Activated T-cell treated with anti-CD3 and anti-CD28 coated beads, Interleukin-2, amount 50 U/mL, for 24 hours (primary cell): Measurements from ENCODE around the gene SLC16A7.

Experiments used
- DNase-seq: peaks from one replicate; pipeline ENCODE4 v3.0.0-alpha.2; 2020
- H3K27ac Mint-ChIP-seq: 2 replicates; pipeline ENCODE4 v1.8.0; 2020; ENCODE audit warnings: mild to moderate bottlenecking, mixed read lengths
- H3K27me3 Mint-ChIP-seq: 2 replicates; pipeline ENCODE4 v1.8.0; 2020; ENCODE audit warnings: mixed read lengths
- H3K36me3 Mint-ChIP-seq: 2 replicates; pipeline ENCODE4 v1.8.0; 2020; ENCODE audit warnings: low read depth, mixed read lengths
- H3K4me1 Mint-ChIP-seq: 2 replicates; pipeline ENCODE4 v1.8.0; 2020; ENCODE audit warnings: low read depth, mixed read lengths
- H3K4me3 Mint-ChIP-seq: 2 replicates; pipeline ENCODE4 v1.8.0; 2020; ENCODE audit warnings: mild to moderate bottlenecking, moderate library complexity, mixed read lengths
- H3K9me3 Mint-ChIP-seq: 2 replicates; pipeline ENCODE4 v1.8.0; 2020; ENCODE audit warnings: mixed read lengths

SLC16A7 gene

GRCh38 chr12:59637692-59638070 is 41.9 kb downstream of the SLC16A7 start:
- peaks cover 1% of the 10 kb centered on the region for H3K9me3 Mint-ChIP-seq
- H3K36me3 Mint-ChIP-seq: peaks cover 55% of the 10 kb centered on the region
- H3K27me3 Mint-ChIP-seq: no peaks in the 10 kb centered on the region
- no peak overlapping the region for H3K4me3 Mint-ChIP-seq
- H3K27ac Mint-ChIP-seq: no peak overlapping the region
- no peak for DNase-seq
- H3K4me1 Mint-ChIP-seq: peaks cover 59% of the 10 kb centered on the region

GRCh38 chr12:59643550-59643949 is 47.7 kb downstream of the SLC16A7 start:
- Mint-ChIP-seq H3K27me3 (no peaks in the 10 kb centered on the region), H3K27ac (no peak overlapping the region), H3K36me3 (peaks cover 85% of the 10 kb centered on the region), H3K9me3 (peaks cover 18% of the 10 kb centered on the region), H3K4me3 (no peak overlapping the region), H3K4me1 (peaks cover 29% of the 10 kb centered on the region)
- DNase-seq: no peak

- H3K9me3 Mint-ChIP-seq: peaks cover 20% of the 10 kb centered on the region
- no peak for DNase-seq
- H3K27me3 Mint-ChIP-seq: no peaks in the 10 kb centered on the region
- H3K27ac Mint-ChIP-seq: no peak overlapping the region
- H3K36me3 Mint-ChIP-seq: peaks cover 82% of the 10 kb centered on the region
- H3K4me1 Mint-ChIP-seq: peaks cover 35% of the 10 kb centered on the region
- no peak overlapping the region for H3K4me3 Mint-ChIP-seq
Observed at GRCh38 chr12:59645242-59645641, 49.4 kb downstream of the SLC16A7 start.

GRCh38 chr12:59646636-59647035 is 50.8 kb downstream of the SLC16A7 start:
- Mint-ChIP-seq H3K36me3 (peaks cover 75% of the 10 kb centered on the region), H3K9me3 (peaks cover 20% of the 10 kb centered on the region), H3K4me1 (peaks cover 46% of the 10 kb centered on the region), H3K4me3 (no peak overlapping the region), H3K27me3 (no peaks in the 10 kb centered on the region), H3K27ac (no peak overlapping the region)
- no peak for DNase-seq

GRCh38 chr12:59649203-59649602 is 53.4 kb downstream of the SLC16A7 start:
- peaks cover 20% of the 10 kb centered on the region for H3K9me3 Mint-ChIP-seq
- no peak for DNase-seq
- peaks cover 53% of the 10 kb centered on the region for H3K36me3 Mint-ChIP-seq
- H3K4me3 Mint-ChIP-seq: no peak overlapping the region
- no peaks in the 10 kb centered on the region for H3K27me3 Mint-ChIP-seq
- peaks cover 42% of the 10 kb centered on the region for H3K4me1 Mint-ChIP-seq
- H3K27ac Mint-ChIP-seq: no peak overlapping the region

GRCh38 chr12:59650588-59651228 is 54.9 kb downstream of the SLC16A7 start:
- Mint-ChIP-seq H3K9me3 (peaks cover 10% of the 10 kb centered on the region), H3K27me3 (no peaks in the 10 kb centered on the region), H3K36me3 (peaks cover 47% of the 10 kb centered on the region), H3K4me3 (no peak overlapping the region), H3K27ac (no peak overlapping the region), H3K4me1 (peaks cover 43% of the 10 kb centered on the region)
- no peak for DNase-seq

- Mint-ChIP-seq H3K36me3 (peaks cover 47% of the 10 kb centered on the region), H3K27me3 (no peaks in the 10 kb centered on the region), H3K9me3 (peaks cover 8% of the 10 kb centered on the region), H3K27ac (no peak overlapping the region), H3K4me1 (peaks cover 46% of the 10 kb centered on the region), H3K4me3 (no peak overlapping the region)
- no peak for DNase-seq
Observed at GRCh38 chr12:59651229-59651920, 55.5 kb downstream of the SLC16A7 start.

GRCh38 chr12:59652130-59652529 is 56.3 kb downstream of the SLC16A7 start:
- no peak overlapping the region for H3K27ac Mint-ChIP-seq
- no peak for DNase-seq
- peaks cover 45% of the 10 kb centered on the region for H3K4me1 Mint-ChIP-seq

GRCh38 chr12:59654061-59654460 is 58.2 kb downstream of the SLC16A7 start:
- Mint-ChIP-seq H3K27me3 (no peaks in the 10 kb centered on the region), H3K36me3 (peaks cover 45% of the 10 kb centered on the region), H3K9me3 (peaks cover 1% of the 10 kb centered on the region), H3K4me1 (peaks cover 49% of the 10 kb centered on the region), H3K27ac (no peak overlapping the region), H3K4me3 (no peak overlapping the region)
- DNase-seq: no peak

More at GRCh38 chr12:59652130-59652529, 56.3 kb downstream of the SLC16A7 start:
- Mint-ChIP-seq H3K4me3 (no peak overlapping the region), H3K9me3 (peaks cover 6% of the 10 kb centered on the region), H3K27me3 (no peaks in the 10 kb centered on the region), H3K36me3 (peaks cover 45% of the 10 kb centered on the region)

GRCh38 chr12:59657266-59657665 is 61.4 kb downstream of the SLC16A7 start:
- Mint-ChIP-seq H3K4me1 (peaks cover 51% of the 10 kb centered on the region), H3K36me3 (peaks cover 49% of the 10 kb centered on the region), H3K27me3 (no peaks in the 10 kb centered on the region), H3K27ac (no peak overlapping the region), H3K9me3 (no peaks in the 10 kb centered on the region), H3K4me3 (no peak overlapping the region)
- no peak for DNase-seq

- Mint-ChIP-seq H3K4me3 (no peak overlapping the region), H3K27me3 (no peaks in the 10 kb centered on the region), H3K36me3 (peaks cover 51% of the 10 kb centered on the region), H3K4me1 (peaks cover 54% of the 10 kb centered on the region), H3K27ac (no peak overlapping the region), H3K9me3 (no peaks in the 10 kb centered on the region)
- DNase-seq: no peak
Observed at GRCh38 chr12:59657711-59658110, 61.9 kb downstream of the SLC16A7 start.

GRCh38 chr12:59660148-59660547 is 64.3 kb downstream of the SLC16A7 start:
- Mint-ChIP-seq H3K4me1 (peaks cover 50% of the 10 kb centered on the region), H3K27ac (no peak overlapping the region), H3K36me3 (peaks cover 57% of the 10 kb centered on the region), H3K4me3 (no peak overlapping the region), H3K9me3 (no peaks in the 10 kb centered on the region), H3K27me3 (no peaks in the 10 kb centered on the region)
- DNase-seq: no peak

- Mint-ChIP-seq H3K27me3 (no peaks in the 10 kb centered on the region), H3K9me3 (peaks cover 4% of the 10 kb centered on the region), H3K4me3 (no peak overlapping the region), H3K27ac (no peak overlapping the region), H3K36me3 (peaks cover 53% of the 10 kb centered on the region), H3K4me1 (peaks cover 51% of the 10 kb centered on the region)
- DNase-seq: no peak
Observed at GRCh38 chr12:59660921-59661597, 65.2 kb downstream of the SLC16A7 start.

- H3K9me3 Mint-ChIP-seq: peaks cover 20% of the 10 kb centered on the region
- no peak for DNase-seq
- H3K36me3 Mint-ChIP-seq: peaks cover 52% of the 10 kb centered on the region
- H3K4me1 Mint-ChIP-seq: peaks cover 55% of the 10 kb centered on the region
- H3K27me3 Mint-ChIP-seq: no peaks in the 10 kb centered on the region
- H3K4me3 Mint-ChIP-seq: no peak overlapping the region
- H3K27ac Mint-ChIP-seq: no peak overlapping the region
Observed at GRCh38 chr12:59664495-59664894, 68.7 kb downstream of the SLC16A7 start.

- no peak overlapping the region for H3K27ac Mint-ChIP-seq
- peaks cover 56% of the 10 kb centered on the region for H3K4me1 Mint-ChIP-seq
- peaks cover 52% of the 10 kb centered on the region for H3K36me3 Mint-ChIP-seq
- no peak for DNase-seq
- no peak overlapping the region for H3K4me3 Mint-ChIP-seq
- no peaks in the 10 kb centered on the region for H3K27me3 Mint-ChIP-seq
- peaks cover 23% of the 10 kb centered on the region for H3K9me3 Mint-ChIP-seq
Observed at GRCh38 chr12:59665701-59666100, 69.9 kb downstream of the SLC16A7 start.
